WTC11 (cell line): Measurements from ENCODE around the gene OR14K1.

ENCODE experiments used
- CBFB ChIP-seq: sonication (generic); formaldehyde crosslinking; IDR thresholded peaks from 2 replicates; pipeline ENCODE4 v1.8.1; 2022; ENCODE audit warnings: mild to moderate bottlenecking, low read depth, missing genetic modification reagents
- CREM ChIP-seq: sonication (generic); formaldehyde crosslinking; IDR thresholded peaks from 2 replicates; pipeline ENCODE4 v1.8.1; 2022; ENCODE audit warnings: mild to moderate bottlenecking, missing genetic modification reagents, moderate library complexity
- IRF2 ChIP-seq: sonication (generic); formaldehyde crosslinking; IDR thresholded peaks from 2 replicates; pipeline ENCODE4 v1.8.0; 2022; ENCODE audit warnings: low read depth, missing genetic modification reagents, borderline replicate concordance
- KAT7 ChIP-seq: sonication (generic); formaldehyde crosslinking; IDR thresholded peaks from 2 replicates; pipeline ENCODE4 v1.8.1; 2023; ENCODE audit warnings: missing genetic modification reagents, mild to moderate bottlenecking, borderline replicate concordance
- NFYB ChIP-seq: sonication (generic); formaldehyde crosslinking; conservative IDR thresholded peaks from 2 replicates; pipeline ENCODE4 v1.8.0; 2022; ENCODE audit warnings: low read depth, missing genetic modification reagents
- NR1H2 ChIP-seq: sonication (generic); formaldehyde crosslinking; IDR thresholded peaks from 2 replicates; pipeline ENCODE4 v1.9.0; 2021; ENCODE audit warnings: mild to moderate bottlenecking, moderate library complexity, missing genetic modification reagents
- TF ChIP-seq, protein P1 (sequence below): sonication (generic); formaldehyde crosslinking; IDR thresholded peaks from 2 replicates; pipeline ENCODE4 v1.8.1; 2023; ENCODE audit warnings: mild to moderate bottlenecking, moderate library complexity, missing genetic modification reagents
- TF ChIP-seq, protein P2 (sequence below): sonication (generic); formaldehyde crosslinking; IDR thresholded peaks from 2 replicates; pipeline ENCODE4 v1.8.1; 2023; ENCODE audit warnings: mild to moderate bottlenecking, missing genetic modification reagents, borderline replicate concordance
- TF ChIP-seq, protein P3 (sequence below): fragments of 200-600 bp; IDR thresholded peaks from 2 replicates; pipeline ENCODE4 v1.8.0; 2022; ENCODE audit warnings: antibody characterized with exemption
- TF ChIP-seq, protein P4 (sequence below): sonication (generic); formaldehyde crosslinking; IDR thresholded peaks from 2 replicates; pipeline ENCODE4 v1.8.0; 2022; ENCODE audit warnings: missing genetic modification reagents
- TF ChIP-seq, protein P5 (sequence below): fragments of 250-450 bp; sonication (Bioruptor Pico); IDR thresholded peaks from 2 replicates; pipeline ENCODE4 v2.1.2; 2022; ENCODE audit warnings: mild to moderate bottlenecking, moderate library complexity
- TF ChIP-seq, protein P6 (sequence below): sonication (generic); formaldehyde crosslinking; conservative IDR thresholded peaks from 2 replicates; pipeline ENCODE4 v1.8.1; 2023; ENCODE audit warnings: mild to moderate bottlenecking, low read depth, missing genetic modification reagents, moderate library complexity

DNA sequence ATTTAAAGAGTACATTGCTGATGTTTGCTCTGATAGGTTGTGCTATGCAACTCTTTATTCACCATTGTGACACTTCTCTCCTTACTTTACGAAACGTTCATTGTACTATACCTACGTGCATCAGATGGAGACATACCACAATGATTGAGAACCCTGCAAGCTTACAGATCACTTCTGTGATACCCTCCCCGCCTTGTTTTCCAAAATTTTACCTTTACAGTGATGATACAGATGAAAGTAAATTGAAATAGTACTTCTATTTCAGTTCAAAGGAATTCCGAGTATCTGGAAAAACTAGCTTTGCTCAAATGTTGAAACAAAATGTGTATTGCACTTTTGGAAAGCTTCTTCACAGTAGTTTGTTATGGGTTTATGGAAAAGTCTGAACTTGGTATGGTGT, 3.3 kb downstream of the OR14K1 start:
- TF ChIP-seq, protein P1, sequence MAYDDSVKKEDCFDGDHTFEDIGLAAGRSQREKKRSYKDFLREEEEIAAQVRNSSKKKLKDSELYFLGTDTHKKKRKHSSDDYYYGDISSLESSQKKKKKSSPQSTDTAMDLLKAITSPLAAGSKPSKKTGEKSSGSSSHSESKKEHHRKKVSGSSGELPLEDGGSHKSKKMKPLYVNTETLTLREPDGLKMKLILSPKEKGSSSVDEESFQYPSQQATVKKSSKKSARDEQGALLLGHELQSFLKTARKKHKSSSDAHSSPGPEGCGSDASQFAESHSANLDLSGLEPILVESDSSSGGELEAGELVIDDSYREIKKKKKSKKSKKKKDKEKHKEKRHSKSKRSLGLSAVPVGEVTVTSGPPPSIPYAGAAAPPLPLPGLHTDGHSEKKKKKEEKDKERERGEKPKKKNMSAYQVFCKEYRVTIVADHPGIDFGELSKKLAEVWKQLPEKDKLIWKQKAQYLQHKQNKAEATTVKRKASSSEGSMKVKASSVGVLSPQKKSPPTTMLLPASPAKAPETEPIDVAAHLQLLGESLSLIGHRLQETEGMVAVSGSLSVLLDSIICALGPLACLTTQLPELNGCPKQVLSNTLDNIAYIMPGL: no peak
- TF ChIP-seq, protein P2, sequence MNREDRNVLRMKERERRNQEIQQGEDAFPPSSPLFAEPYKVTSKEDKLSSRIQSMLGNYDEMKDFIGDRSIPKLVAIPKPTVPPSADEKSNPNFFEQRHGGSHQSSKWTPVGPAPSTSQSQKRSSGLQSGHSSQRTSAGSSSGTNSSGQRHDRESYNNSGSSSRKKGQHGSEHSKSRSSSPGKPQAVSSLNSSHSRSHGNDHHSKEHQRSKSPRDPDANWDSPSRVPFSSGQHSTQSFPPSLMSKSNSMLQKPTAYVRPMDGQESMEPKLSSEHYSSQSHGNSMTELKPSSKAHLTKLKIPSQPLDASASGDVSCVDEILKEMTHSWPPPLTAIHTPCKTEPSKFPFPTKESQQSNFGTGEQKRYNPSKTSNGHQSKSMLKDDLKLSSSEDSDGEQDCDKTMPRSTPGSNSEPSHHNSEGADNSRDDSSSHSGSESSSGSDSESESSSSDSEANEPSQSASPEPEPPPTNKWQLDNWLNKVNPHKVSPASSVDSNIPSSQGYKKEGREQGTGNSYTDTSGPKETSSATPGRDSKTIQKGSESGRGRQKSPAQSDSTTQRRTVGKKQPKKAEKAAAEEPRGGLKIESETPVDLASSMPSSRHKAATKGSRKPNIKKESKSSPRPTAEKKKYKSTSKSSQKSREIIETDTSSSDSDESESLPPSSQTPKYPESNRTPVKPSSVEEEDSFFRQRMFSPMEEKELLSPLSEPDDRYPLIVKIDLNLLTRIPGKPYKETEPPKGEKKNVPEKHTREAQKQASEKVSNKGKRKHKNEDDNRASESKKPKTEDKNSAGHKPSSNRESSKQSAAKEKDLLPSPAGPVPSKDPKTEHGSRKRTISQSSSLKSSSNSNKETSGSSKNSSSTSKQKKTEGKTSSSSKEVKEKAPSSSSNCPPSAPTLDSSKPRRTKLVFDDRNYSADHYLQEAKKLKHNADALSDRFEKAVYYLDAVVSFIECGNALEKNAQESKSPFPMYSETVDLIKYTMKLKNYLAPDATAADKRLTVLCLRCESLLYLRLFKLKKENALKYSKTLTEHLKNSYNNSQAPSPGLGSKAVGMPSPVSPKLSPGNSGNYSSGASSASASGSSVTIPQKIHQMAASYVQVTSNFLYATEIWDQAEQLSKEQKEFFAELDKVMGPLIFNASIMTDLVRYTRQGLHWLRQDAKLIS (CRISPR knock-in tag): no peak
- TF ChIP-seq, protein P3, sequence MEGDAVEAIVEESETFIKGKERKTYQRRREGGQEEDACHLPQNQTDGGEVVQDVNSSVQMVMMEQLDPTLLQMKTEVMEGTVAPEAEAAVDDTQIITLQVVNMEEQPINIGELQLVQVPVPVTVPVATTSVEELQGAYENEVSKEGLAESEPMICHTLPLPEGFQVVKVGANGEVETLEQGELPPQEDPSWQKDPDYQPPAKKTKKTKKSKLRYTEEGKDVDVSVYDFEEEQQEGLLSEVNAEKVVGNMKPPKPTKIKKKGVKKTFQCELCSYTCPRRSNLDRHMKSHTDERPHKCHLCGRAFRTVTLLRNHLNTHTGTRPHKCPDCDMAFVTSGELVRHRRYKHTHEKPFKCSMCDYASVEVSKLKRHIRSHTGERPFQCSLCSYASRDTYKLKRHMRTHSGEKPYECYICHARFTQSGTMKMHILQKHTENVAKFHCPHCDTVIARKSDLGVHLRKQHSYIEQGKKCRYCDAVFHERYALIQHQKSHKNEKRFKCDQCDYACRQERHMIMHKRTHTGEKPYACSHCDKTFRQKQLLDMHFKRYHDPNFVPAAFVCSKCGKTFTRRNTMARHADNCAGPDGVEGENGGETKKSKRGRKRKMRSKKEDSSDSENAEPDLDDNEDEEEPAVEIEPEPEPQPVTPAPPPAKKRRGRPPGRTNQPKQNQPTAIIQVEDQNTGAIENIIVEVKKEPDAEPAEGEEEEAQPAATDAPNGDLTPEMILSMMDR: no peak
- TF ChIP-seq, protein P4, sequence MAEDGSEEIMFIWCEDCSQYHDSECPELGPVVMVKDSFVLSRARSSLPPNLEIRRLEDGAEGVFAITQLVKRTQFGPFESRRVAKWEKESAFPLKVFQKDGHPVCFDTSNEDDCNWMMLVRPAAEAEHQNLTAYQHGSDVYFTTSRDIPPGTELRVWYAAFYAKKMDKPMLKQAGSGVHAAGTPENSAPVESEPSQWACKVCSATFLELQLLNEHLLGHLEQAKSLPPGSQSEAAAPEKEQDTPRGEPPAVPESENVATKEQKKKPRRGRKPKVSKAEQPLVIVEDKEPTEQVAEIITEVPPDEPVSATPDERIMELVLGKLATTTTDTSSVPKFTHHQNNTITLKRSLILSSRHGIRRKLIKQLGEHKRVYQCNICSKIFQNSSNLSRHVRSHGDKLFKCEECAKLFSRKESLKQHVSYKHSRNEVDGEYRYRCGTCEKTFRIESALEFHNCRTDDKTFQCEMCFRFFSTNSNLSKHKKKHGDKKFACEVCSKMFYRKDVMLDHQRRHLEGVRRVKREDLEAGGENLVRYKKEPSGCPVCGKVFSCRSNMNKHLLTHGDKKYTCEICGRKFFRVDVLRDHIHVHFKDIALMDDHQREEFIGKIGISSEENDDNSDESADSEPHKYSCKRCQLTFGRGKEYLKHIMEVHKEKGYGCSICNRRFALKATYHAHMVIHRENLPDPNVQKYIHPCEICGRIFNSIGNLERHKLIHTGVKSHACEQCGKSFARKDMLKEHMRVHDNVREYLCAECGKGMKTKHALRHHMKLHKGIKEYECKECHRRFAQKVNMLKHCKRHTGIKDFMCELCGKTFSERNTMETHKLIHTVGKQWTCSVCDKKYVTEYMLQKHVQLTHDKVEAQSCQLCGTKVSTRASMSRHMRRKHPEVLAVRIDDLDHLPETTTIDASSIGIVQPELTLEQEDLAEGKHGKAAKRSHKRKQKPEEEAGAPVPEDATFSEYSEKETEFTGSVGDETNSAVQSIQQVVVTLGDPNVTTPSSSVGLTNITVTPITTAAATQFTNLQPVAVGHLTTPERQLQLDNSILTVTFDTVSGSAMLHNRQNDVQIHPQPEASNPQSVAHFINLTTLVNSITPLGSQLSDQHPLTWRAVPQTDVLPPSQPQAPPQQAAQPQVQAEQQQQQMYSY (CRISPR knock-in tag): no peak
- TF ChIP-seq CREM (CRISPR knock-in tag): no peak
- TF ChIP-seq, protein P5, sequence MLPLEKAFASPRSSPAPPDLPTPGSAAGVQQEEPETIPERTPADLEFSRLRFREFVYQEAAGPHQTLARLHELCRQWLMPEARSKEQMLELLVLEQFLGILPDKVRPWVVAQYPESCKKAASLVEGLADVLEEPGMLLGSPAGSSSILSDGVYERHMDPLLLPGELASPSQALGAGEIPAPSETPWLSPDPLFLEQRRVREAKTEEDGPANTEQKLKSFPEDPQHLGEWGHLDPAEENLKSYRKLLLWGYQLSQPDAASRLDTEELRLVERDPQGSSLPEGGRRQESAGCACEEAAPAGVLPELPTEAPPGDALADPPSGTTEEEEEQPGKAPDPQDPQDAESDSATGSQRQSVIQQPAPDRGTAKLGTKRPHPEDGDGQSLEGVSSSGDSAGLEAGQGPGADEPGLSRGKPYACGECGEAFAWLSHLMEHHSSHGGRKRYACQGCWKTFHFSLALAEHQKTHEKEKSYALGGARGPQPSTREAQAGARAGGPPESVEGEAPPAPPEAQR (CRISPR knock-in tag): no peak
- TF ChIP-seq IRF2 (CRISPR knock-in tag): no peak
- TF ChIP-seq, protein P6, sequence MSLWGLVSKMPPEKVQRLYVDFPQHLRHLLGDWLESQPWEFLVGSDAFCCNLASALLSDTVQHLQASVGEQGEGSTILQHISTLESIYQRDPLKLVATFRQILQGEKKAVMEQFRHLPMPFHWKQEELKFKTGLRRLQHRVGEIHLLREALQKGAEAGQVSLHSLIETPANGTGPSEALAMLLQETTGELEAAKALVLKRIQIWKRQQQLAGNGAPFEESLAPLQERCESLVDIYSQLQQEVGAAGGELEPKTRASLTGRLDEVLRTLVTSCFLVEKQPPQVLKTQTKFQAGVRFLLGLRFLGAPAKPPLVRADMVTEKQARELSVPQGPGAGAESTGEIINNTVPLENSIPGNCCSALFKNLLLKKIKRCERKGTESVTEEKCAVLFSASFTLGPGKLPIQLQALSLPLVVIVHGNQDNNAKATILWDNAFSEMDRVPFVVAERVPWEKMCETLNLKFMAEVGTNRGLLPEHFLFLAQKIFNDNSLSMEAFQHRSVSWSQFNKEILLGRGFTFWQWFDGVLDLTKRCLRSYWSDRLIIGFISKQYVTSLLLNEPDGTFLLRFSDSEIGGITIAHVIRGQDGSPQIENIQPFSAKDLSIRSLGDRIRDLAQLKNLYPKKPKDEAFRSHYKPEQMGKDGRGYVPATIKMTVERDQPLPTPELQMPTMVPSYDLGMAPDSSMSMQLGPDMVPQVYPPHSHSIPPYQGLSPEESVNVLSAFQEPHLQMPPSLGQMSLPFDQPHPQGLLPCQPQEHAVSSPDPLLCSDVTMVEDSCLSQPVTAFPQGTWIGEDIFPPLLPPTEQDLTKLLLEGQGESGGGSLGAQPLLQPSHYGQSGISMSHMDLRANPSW (CRISPR knock-in tag): no peak
- no peak for TF ChIP-seq CBFB (CRISPR knock-in tag)
- TF ChIP-seq NR1H2 (CRISPR knock-in tag): no peak
- no peak for TF ChIP-seq KAT7 (CRISPR knock-in tag)
- no peak for TF ChIP-seq NFYB (CRISPR knock-in tag)
